ENCODE data around the gene ATL2.
A peak's percentile ranks its signal among the peaks of the same experiment; 100 is the strongest.
"Not testable (repeated sequence)": the region's sequence is repeated elsewhere in the genome, so short reads cannot be mapped to it uniquely, and the experiment has no call there.

Gene ATL2

DNA sequence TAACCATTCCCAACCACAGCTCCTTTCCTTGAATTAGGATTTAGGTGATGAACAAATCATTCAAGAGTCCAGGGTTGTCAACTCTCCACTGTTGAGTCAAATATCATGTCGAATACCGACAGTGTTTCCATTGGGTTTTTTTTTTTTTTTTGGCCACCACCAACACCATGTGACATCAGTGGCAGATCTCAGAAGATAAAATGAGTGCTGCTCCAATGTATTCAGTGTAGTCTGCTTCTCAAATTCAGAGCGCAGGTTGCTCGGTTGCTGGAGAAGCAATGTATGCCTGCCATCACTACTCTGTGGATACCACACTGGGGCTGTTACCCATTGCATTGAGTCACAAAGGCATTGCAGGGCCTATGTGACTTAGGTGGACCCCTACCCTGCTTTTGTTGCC, 10.8 kb upstream of the ATL2 start:
- DNase-seq (ENCODE audit: low read depth): no peak
- H3K4me3 ChIP-seq (ENCODE audit: low read length): no peak overlapping the region
- no peak for TF ChIP-seq CTCF (IDR thresholded peaks at IDR 0.05; ENCODE audit: insufficient read depth, low read depth, low read length, missing control alignments)

DNA sequence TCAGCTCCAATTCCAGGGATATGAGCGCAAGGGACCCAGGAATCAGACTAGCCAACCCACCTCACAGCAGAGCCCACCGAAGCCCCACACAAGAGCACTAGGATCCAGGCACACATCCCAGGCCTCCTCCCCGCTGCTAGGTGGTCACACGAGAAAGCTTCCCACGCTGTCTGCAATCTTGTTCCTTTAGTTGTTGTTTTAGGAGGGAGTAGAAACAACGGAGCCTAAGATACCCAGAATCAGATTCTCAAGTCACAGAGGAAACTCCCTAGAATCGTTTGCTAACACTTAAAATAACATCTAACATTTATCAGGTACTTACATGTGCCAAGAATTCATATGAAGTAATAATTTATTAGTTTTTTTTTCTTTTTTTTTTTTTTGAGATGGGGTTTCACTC, 9.7 kb upstream of the ATL2 start:
- DNase-seq (ENCODE audit: low read depth): no peak
- H3K4me3 ChIP-seq (ENCODE audit: low read length): no peak overlapping the region
- no peak for TF ChIP-seq CTCF (IDR thresholded peaks at IDR 0.05; ENCODE audit: insufficient read depth, low read depth, low read length, missing control alignments)

DNA sequence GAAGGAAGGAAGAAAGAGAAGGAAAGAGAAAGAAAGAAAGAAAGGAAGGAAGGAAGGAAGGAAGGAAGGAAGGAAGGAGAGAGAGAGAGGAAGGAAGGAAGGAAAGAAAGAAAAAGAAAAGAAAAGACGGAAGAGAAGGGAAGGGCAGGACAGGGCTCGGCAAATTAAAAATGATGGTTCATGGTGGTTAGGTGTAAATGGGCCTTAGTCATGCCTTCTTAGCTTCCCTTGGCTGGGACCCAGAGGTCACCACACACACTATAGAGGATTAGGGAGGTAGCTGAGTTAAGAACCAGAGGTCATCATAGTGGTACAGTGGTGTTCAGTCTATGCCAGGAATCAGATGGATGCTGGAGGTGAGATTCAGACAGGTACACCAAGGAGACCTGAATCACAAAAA, 9.3 kb upstream of the ATL2 start:
- no peak overlapping the region for H3K4me3 ChIP-seq (ENCODE audit: low read length)
- no peak for DNase-seq (ENCODE audit: low read depth)
- TF ChIP-seq CTCF (IDR thresholded peaks at IDR 0.05; ENCODE audit: insufficient read depth, low read depth, low read length, missing control alignments): no peak

- no peak for DNase-seq (ENCODE audit: low read depth)
- no peak for TF ChIP-seq CTCF (IDR thresholded peaks at IDR 0.05; ENCODE audit: insufficient read depth, low read depth, low read length, missing control alignments)
Observed at GRCh38 chr2:38384338-38384737, 7.3 kb upstream of the ATL2 start.

DNA sequence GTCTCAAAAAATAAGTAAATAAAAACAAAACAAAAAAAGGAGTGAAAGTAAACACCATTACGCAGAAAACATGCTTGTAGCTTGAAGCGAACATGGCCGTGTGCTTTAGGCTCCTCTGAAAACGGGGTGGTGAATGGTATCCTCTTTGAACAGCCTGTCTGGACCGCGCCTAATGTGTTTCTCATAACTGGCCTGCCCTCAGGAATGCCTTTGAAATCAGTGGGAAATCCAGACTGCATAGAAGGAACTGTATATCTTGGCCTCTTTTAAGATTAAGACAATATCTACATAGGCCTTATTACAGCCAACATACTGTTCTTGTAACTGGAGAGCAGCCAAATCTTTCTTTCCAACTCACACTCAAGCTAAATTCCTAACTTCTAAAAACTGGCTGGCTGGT, 6.7 kb upstream of the ATL2 start:
- DNase-seq (ENCODE audit: low read depth); H3K4me3 ChIP-seq (ENCODE audit: low read length): not testable (repeated sequence)

More at GRCh38 chr2:38384338-38384737, 7.3 kb upstream of the ATL2 start:
- H3K4me3 ChIP-seq (ENCODE audit: low read length): no peak overlapping the region

GRCh38 chr2:38381381-38382143, 4.5 kb upstream of the ATL2 start:
- peak; percentile 59 for DNase-seq (ENCODE audit: low read depth)
- H3K4me3 ChIP-seq (ENCODE audit: low read length): no peak overlapping the region
- no peak for TF ChIP-seq CTCF (IDR thresholded peaks at IDR 0.05; ENCODE audit: insufficient read depth, low read depth, low read length, missing control alignments)

- no peak for DNase-seq (ENCODE audit: low read depth)
- no peak for TF ChIP-seq CTCF (IDR thresholded peaks at IDR 0.05; ENCODE audit: insufficient read depth, low read depth, low read length, missing control alignments)
- no peak overlapping the region for H3K4me3 ChIP-seq (ENCODE audit: low read length)
Observed at GRCh38 chr2:38380397-38381130, 3.5 kb upstream of the ATL2 start.
